ENCODE results near the gene RHEBL1.

GRCh38 chr12:49055092-49055491 lies 14.7 kb downstream of the RHEBL1 start:
- TF ChIP-seq ZBTB49 (tag by site-specific recombination; IDR thresholded peaks at IDR 0.05; ENCODE audit: low read depth) (no peak), ZBTB17 (tag by site-specific recombination; IDR thresholded peaks at IDR 0.05) (no peak), KLF7 (tag by site-specific recombination; IDR thresholded peaks at IDR 0.05; ENCODE audit: borderline replicate concordance) (no peak), CTCF (tag by site-specific recombination; IDR thresholded peaks at IDR 0.05) (no peak), KLF9 (tag by site-specific recombination; IDR thresholded peaks at IDR 0.05; ENCODE audit: low read depth) (no peak)
